SK-N-SH (cell line): ENCODE results near the gene IFITM5.

Source experiments
- CHD2 ChIP-seq: fragments of 150-350 bp; IDR thresholded peaks from 2 replicates; pipeline ENCODE4 v1.6.1; 2018; ENCODE audit warnings: low read length; ENCODE audit not compliant: partially characterized antibody
- CTCF ChIP-seq: fragments of 200-600 bp; sonication (generic); IDR thresholded peaks from 2 replicates; pipeline ENCODE4 v1.6.1; 2017; ENCODE audit warnings: antibody characterized with exemption, mild to moderate bottlenecking, moderate library complexity
- PBX3 ChIP-seq: IDR thresholded peaks from 2 replicates; pipeline ENCODE4; 2012
- YY1 ChIP-seq: IDR thresholded peaks from 2 replicates; pipeline ENCODE4 v1.4.0; 2012; ENCODE audit warnings: low read depth, mild to moderate bottlenecking
- ZBTB33 ChIP-seq: IDR thresholded peaks from 2 replicates; pipeline ENCODE4 v1.4.0; 2012; ENCODE audit warnings: low read depth, borderline replicate concordance

GRCh38 chr11:290621-291231 is 8.6 kb downstream of the IFITM5 start:
- TF ChIP-seq YY1 (no peak), PBX3 (no peak), CTCF (no peak), CHD2 (no peak), ZBTB33 (no peak)
